CD4-positive, alpha-beta T cell treated with Interleukin-1 beta for 1 hour (primary cell): ENCODE data around the gene ADCY10.
"Not testable (repeated sequence)": the region's sequence is repeated elsewhere in the genome, so short reads cannot be mapped to it uniquely, and the experiment has no call there.

Experiments used
- DNase-seq, 2 donors: peaks; one replicate each; pipeline ENCODE4 v3.0.0-alpha.2; 2020 to 2022

Gene ADCY10

DNA sequence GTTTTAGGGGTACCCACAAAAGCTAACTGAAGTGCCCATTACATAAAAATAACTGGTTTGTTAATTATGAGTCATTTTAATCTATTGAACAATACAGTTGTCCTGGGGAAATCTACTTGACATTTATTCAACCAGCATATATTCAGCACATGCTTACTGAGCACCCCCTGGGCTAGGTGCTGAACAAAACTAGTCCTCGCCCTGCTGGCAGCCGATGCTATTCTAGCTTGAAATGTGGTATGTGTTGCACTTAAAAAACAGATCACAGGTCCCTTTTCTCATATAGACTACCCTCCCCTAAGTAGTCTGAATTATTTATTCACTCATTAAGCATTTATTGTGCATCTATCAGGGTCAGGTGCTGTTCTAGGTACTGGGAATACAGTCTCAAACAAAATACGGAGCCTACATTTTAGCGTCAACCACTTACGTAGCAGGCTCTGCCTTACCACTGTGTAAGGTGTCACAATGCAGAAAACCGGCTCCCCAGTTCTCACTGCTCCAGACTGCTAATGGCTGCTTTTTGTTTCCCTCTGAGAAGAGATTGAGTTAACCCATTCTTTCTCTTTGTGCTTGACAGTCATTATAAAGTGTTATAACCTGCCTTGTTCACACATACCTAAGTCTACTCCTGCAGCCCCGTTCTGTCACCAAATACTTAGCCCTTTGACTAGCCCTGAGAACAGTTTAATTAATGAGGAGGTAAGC is 57.1 kb downstream of the ADCY10 start:
- DNase-seq = no peak

DNA sequence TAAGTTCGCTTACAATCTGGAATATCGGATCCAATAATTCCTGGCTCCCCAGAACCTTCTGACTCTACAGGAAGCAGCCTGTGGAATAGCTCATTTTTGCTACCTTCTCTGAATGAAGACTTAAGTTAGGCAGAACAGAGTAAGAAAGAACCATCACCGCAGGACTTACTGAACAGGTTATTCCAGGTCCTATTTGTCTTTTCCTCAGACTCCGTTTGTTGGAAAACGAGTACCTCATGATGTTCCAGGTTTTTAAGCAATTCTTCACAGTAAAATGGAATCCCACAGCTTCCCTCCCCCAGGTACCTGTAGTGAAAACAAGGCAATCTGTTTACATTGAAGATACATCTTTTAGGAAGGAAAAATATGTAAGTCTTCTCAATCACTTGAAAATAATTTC is 59.8 kb downstream of the ADCY10 start:
- no peak for DNase-seq

DNA sequence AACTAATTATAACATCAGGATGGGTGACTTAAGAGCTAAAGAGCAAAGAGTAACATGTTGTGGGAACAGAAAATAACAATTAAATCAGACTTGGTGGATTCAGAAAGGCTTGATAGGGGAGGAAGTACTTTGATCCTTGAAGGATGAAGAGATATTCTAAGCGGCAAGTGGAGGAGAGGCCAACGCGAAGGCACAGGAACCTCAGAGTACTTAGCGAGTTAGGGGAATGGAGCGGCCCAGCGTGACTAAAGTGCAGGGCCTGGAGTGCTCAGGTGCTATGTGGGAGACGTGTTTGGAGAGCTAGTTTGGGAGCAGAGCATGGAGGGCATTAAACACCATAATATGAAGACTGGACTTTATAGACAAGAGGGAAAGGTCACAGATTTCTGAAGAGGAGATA is 64.3 kb downstream of the ADCY10 start:
- no peak for DNase-seq

DNA sequence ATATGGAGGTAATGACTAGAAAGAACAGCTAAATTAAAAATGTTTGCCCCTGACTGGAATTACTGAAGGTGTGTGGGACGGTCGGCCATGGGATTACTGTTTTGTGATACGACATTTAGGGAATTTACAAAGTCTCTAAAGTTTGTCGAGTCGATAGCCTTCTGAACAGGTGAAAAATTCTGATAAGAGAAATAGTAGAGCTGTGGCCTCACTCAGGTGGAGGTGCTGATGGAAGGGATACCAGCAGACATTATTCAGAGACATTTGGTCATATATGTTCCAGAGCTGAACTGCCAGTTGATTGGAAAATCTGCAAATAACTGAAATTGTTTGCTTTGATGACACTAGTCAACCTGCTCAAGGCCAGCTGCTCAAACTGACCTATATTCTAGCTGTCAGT is 71.1 kb downstream of the ADCY10 start:
- no peak for DNase-seq

DNA sequence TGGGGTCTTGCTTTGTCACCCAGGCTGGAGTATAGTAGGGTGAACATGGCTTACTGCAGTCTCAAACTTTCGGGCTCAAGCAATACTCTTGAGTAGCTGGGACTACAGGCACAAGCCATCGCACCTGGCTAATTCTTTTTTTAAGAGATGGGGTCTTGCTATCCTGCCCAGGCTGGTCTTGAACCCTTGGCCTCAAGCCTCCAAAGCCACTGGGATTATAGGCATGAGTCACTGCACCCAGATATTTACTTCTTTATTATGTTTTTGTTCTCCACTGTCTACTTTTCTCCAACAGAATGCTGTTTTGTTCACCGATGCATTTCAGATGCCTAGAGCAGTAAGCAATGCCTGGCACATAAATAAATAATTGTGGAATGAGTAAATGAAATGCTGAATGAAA is 72.4 kb downstream of the ADCY10 start:
- DNase-seq = no peak

DNA sequence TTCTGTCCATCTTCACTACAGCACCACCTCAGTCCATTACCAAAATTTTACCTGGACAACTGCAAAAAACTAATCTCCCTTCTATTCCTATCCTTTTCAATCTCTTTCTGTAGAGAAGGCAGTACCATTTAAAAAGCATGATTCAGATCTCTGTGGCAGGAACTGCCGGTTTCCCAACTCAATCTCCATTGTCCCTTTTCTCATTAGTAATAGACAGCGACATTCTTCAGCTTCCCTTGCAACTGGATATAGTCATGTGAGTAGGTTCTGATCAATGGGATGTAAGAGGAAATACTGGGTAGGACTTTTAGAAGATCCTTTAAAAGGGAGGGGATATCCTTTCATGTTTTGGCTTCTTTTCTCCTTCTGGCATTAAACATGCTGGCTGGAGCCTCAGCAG is 74.9 kb downstream of the ADCY10 start:
- DNase-seq = no peak

GRCh38 chr1:167837326-167837725 is 76.6 kb downstream of the ADCY10 start:
- DNase-seq = no peak

- DNase-seq = no peak
Observed at GRCh38 chr1:167836197-167836596, 77.7 kb downstream of the ADCY10 start.

DNA sequence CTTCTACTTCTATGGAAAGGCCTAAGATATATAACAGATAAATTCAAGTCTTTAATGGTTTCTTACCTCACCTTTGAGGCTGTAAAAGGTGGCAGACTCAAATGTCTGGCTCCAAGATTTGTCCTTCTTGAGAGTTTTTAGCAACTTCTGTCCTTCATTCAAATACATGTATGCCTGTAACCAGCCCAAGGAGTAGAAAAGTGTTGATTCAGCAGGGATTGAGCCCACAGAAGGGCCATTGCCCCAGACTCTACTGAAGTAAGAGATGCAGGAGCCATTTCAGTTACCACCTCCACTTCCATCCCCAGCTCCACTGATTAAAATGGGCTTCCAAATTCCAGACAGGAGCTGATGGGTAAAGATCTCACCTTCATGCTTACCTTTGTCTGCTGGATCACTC is 80.0 kb downstream of the ADCY10 start:
- DNase-seq = no peak

- no peak for DNase-seq
Observed at GRCh38 chr1:167832693-167833092, 81.2 kb downstream of the ADCY10 start.

- DNase-seq = not testable (repeated sequence)
Observed at GRCh38 chr1:167830668-167831067, 83.3 kb downstream of the ADCY10 start.

DNA sequence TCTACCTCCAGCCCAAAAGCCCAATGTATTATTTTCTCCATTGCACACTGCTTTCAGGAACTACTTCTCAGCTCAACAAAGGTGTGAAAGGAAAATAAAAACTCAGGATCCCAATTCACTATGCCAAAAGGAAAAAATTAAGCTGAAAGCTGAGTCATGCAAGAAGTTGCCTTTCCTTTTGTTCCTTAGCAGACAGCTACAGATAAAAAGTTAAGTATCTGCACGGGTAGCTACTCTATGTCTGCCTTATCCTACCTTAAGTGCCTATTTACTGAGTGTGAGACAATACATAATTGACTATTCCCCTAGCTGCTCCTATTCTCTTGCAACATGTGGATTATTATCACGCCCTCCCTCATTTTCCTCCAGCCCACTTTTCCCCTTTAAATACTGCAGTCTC is 84.1 kb downstream of the ADCY10 start:
- no peak for DNase-seq

DNA sequence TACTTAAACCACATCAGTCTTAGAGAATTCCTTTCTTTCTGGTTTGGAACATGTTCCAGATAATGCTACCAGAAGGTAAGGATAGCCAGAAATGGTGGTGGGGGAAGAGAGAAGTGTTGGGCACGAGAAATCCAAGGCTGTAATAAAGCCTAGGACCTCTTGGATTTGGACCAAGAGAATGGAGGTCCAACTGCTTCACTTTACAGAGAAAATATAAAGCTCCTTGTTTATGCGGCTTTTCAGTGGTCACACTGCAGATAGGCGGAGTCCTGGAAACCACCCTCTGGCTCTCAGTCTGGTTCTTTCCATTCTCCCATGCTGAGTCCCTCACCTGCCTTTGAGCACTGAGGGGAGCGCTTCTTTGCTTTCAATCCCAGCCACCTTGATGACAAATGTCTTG is 87.8 kb downstream of the ADCY10 start:
- DNase-seq = no peak

DNA sequence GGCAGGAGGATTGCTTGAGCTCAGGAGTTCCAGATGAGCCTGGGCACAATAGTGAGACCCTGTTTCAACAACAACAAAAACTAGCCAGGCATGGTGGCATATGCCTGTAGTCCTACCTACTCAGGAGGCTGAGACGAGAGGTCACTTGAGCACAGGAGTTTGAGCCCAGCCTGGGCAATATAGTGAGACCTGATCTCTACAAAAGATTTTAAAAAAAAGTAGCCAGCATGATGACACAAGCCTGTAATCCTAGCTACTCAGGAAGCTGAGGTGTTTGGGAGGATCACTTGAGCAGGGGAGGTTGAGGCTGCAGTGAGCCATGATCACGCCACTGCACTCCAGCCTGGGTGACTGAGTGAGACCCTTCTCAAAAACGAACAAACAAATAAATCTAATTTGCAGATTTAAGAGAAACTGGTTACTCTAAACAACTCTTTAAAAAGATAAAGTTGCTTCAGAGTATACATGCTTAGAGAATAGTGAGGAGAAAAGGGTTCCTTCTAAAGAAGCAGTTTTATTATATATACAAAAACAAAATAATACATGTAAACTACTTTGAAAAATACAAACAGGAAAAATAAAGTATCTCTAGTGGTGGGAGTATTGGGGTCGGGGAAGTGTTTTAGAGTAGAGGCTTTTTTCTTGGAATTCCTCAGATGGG is 88.4 kb downstream of the ADCY10 start:
- no peak for DNase-seq

DNA sequence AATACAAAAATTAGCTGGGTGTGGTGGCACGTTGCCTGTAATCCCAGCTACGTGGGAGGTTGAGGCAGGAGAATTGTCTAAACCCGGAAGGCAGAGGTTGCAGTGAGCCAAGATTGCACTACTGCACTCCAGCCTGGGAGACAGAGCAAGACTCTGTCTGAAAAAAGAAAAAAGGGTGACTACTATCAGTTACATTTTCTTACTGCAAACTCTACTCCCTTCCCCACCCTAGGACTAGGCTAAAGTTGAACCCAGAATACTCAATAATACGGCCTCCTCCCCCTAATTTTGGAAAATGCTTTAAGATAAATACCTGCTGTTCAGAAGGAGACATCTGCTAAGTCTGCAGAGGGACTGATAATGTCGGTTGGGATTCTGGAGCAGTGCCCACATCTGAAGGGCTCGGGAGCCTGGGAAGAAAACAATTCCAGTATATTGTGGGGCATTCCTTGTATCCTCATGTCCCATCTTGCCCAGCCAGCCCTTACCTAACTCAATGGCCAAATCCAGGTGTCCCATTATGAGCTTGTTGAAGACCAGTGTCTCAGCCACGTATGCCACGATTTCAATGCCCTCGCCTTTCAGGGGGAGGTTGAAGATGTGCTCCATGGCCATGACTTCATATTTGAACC is 89.7 kb downstream of the ADCY10 start:
- no peak for DNase-seq

DNA sequence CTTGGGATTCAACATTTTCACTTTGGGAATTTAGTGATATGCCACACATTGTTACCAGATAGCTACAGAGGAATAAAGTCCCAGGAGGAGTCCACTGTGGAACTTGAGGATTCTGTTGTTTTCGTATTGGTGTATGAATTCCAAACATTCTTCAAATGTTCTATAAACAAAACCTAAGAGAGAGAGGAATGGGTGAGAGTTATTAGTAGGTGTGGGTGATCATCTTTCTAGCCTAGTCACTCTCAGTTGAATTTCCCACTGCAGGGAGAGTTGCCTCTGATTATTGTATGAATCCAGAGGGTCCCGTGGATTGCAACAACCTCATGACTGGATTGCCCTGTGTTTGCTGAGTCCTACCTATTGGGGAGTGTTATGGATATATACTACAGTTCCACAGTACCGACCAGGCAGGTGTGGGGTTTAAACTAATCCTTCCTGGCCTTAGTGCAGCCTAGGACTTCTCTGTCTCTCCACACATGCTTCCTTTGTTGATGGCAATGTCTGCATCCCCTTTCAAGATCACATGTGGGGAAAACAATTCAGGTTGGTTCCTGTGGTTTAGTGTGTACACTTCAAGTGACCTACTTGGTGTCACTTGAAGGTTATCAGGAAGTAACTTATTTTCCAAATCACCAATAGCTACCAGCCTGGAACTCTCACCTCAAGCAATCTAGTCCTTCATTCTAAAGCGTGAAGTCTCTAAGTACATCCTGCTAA is 91.8 kb downstream of the ADCY10 start:
- no peak for DNase-seq

GRCh38 chr1:167821356-167821685 is 92.6 kb downstream of the ADCY10 start:
- no peak for DNase-seq

GRCh38 chr1:167820684-167821355 is 93.1 kb downstream of the ADCY10 start:
- no peak for DNase-seq

- DNase-seq = peak in 1 of 2 donors; percentile 20
Observed at GRCh38 chr1:167819849-167820683, 93.9 kb downstream of the ADCY10 start.

- DNase-seq = no peak
Observed at GRCh38 chr1:167815650-167816049, 98.3 kb downstream of the ADCY10 start.

GRCh38 chr1:167812972-167813371 is 101.0 kb downstream of the ADCY10 start:
- no peak for DNase-seq

GRCh38 chr1:167808690-167809089 is 105.2 kb downstream of the ADCY10 start:
- DNase-seq = no peak
